ENCODE measurements around the gene ATP6V1C2. TPM values are rescaled to one million over a fixed set of nuclear protein-coding genes. Genes with fewer than 3 reads are reported as not detected.

The ATP6V1C2 gene
- total RNA-seq, 1 donor from 2014 or later = 0.11 TPM

DNA sequence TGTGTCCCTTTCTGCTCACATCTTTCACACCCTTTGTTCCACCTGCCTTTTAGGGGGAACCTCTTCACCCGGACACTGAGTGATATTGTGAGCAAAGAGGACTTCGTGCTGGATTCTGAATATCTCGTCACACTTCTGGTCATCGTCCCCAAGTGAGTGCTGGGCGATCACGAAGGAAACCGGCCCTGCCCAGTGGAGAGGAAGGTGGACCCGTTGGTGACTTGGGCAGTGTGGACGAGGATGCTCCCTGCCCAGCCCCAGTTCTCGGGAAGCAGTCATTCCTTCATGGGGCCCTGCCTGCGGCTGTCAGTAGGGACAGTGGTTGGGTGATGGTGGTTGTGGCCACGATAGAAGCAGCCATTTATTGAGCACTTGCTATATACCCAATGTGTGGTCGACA is 50.4 kb downstream of the ATP6V1C2 start:
- DNase-seq (ENCODE audit: low spot score) = no peak
- H3K4me1 ChIP-seq = peaks cover 17% of the 10 kb centered on the region
- Mint-ChIP-seq H3K27me3 (ENCODE audit: insufficient read depth, low read depth) (peaks cover 7% of the 10 kb centered on the region), H3K9me3 (no peaks in the 10 kb centered on the region), H3K36me3 (no peaks in the 10 kb centered on the region), H3K27ac (no peak overlapping the region), H3K4me3 (no peak overlapping the region), H3K4me1 (peaks cover 12% of the 10 kb centered on the region)
- H3K27ac ChIP-seq = no peak overlapping the region
- H3K9me3 ChIP-seq (ENCODE audit: low read depth) = no peaks in the 10 kb centered on the region
- H3K79me2 ChIP-seq (ENCODE audit: low read depth) = no peaks in the 10 kb centered on the region
- no peak overlapping the region for H2AFZ ChIP-seq (replicated peaks)
- H3K27me3 ChIP-seq = no peaks in the 10 kb centered on the region
- no peaks in the 10 kb centered on the region for H4K20me1 ChIP-seq (ENCODE audit: low read depth)
- no peak overlapping the region for H3K9ac ChIP-seq
- H3K36me3 ChIP-seq = no peaks in the 10 kb centered on the region
- H3F3A ChIP-seq (ENCODE audit: low read depth) = no peaks in the 10 kb centered on the region
- H3K4me3 ChIP-seq = no peak overlapping the region
- no peak overlapping the region for H3K4me2 ChIP-seq
- TF ChIP-seq, protein P1, sequence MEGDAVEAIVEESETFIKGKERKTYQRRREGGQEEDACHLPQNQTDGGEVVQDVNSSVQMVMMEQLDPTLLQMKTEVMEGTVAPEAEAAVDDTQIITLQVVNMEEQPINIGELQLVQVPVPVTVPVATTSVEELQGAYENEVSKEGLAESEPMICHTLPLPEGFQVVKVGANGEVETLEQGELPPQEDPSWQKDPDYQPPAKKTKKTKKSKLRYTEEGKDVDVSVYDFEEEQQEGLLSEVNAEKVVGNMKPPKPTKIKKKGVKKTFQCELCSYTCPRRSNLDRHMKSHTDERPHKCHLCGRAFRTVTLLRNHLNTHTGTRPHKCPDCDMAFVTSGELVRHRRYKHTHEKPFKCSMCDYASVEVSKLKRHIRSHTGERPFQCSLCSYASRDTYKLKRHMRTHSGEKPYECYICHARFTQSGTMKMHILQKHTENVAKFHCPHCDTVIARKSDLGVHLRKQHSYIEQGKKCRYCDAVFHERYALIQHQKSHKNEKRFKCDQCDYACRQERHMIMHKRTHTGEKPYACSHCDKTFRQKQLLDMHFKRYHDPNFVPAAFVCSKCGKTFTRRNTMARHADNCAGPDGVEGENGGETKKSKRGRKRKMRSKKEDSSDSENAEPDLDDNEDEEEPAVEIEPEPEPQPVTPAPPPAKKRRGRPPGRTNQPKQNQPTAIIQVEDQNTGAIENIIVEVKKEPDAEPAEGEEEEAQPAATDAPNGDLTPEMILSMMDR (IDR thresholded peaks at IDR 0.05) = no peak
- no peak for TF ChIP-seq EZH2phosphoT487 (IDR thresholded peaks at IDR 0.05)

DNA sequence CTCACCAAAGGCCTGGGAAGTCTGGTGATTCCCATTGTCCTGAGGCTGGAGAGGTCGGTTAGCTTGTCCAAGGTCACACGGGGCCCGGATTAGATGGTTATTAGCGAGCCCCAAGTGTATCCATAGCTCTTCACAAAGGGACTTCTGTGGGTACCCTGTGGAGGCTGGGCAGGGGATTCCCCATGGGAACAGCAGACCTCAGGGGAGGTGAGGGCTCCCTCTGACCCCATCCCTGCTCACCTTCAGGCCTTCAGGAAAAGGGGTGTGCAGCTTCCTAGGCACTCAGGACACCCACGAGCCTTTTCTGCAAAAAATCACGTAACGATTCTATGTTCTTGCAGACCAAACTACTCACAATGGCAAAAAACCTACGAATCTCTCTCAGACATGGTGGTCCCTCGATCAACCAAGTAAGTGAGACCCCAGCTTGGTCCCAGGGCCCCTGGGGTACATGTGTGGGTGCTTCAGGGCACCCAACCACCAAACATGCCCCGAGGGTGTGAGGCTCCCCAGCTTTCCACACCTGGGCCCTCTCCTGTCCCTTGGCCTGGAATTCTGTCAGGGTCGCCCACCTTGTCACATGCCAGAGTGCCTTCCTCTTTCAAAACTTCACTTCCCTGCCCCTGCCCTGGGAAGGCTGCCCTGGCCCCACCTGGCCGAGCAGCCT is 50.9 kb downstream of the ATP6V1C2 start:
- no peaks in the 10 kb centered on the region for H3K27me3 ChIP-seq

DNA sequence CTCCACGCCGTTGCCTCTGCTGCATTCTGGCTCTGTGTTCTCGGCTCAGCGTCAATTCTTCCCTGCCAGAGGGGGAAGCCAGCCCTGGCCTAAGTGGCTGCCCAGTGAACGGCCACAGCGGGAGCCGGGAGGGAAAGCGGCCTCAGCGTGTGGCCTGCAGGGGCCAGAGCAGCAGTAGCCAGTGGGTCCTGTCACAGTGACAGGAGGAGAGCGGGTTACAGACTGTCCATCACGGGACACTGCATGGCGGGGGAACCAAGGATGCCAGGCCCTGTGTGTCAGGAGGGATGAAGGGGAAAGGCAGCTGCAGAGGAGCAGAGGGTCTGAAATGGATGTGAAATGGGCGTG is 51.4 kb downstream of the ATP6V1C2 start:
- Mint-ChIP-seq H3K36me3 (peaks cover 1% of the 10 kb centered on the region), H3K27me3 (ENCODE audit: insufficient read depth, low read depth) (peaks cover 7% of the 10 kb centered on the region), H3K4me3 (no peak overlapping the region), H3K27ac (peak overlapping the region; percentile 66), H3K9me3 (no peaks in the 10 kb centered on the region), H3K4me1 (peaks cover 10% of the 10 kb centered on the region)
- Histone ChIP-seq H3K27ac (no peak overlapping the region), H3K9ac (no peak overlapping the region), H3K79me2 (ENCODE audit: low read depth) (no peaks in the 10 kb centered on the region), H3K4me3 (no peak overlapping the region), H3K27me3 (no peaks in the 10 kb centered on the region), H3F3A (ENCODE audit: low read depth) (no peaks in the 10 kb centered on the region), H2AFZ (replicated peaks) (no peak overlapping the region), H4K20me1 (ENCODE audit: low read depth) (no peaks in the 10 kb centered on the region), H3K36me3 (no peaks in the 10 kb centered on the region), H3K9me3 (ENCODE audit: low read depth) (no peaks in the 10 kb centered on the region), H3K4me2 (no peak overlapping the region), H3K4me1 (peaks cover 14% of the 10 kb centered on the region)
- DNase-seq (ENCODE audit: low spot score) = no peak
- TF ChIP-seq EZH2 (IDR thresholded peaks at IDR 0.05) (no peak), EZH2phosphoT487 (IDR thresholded peaks at IDR 0.05) (no peak)
- TF ChIP-seq, protein P1 (IDR thresholded peaks at IDR 0.05) = no peak

More for the DNA sequence above, 50.9 kb downstream of the ATP6V1C2 start:
- Histone ChIP-seq H3K9ac (no peak overlapping the region), H2AFZ (replicated peaks) (no peak overlapping the region), H4K20me1 (ENCODE audit: low read depth) (no peaks in the 10 kb centered on the region), H3K79me2 (ENCODE audit: low read depth) (no peaks in the 10 kb centered on the region), H3K4me3 (no peak overlapping the region), H3K27ac (no peak overlapping the region), H3F3A (ENCODE audit: low read depth) (no peaks in the 10 kb centered on the region), H3K4me2 (no peak overlapping the region), H3K9me3 (ENCODE audit: low read depth) (no peaks in the 10 kb centered on the region), H3K36me3 (no peaks in the 10 kb centered on the region), H3K4me1 (peaks cover 17% of the 10 kb centered on the region)
- DNase-seq (ENCODE audit: low spot score) = no peak
- Mint-ChIP-seq H3K4me1 (peaks cover 12% of the 10 kb centered on the region), H3K4me3 (no peak overlapping the region), H3K27me3 (ENCODE audit: insufficient read depth, low read depth) (peaks cover 7% of the 10 kb centered on the region), H3K36me3 (no peaks in the 10 kb centered on the region), H3K27ac (no peak overlapping the region), H3K9me3 (no peaks in the 10 kb centered on the region)
- no peak for TF ChIP-seq EZH2 (IDR thresholded peaks at IDR 0.05)
- TF ChIP-seq, protein P1 (IDR thresholded peaks at IDR 0.05) = no peak

All from neural progenitor cell (in vitro differentiated cells).